Measurements from ENCODE around the gene SLC12A4.
"Not testable (repeated sequence)": the region's sequence is repeated elsewhere in the genome, so short reads cannot be mapped to it uniquely, and the experiment has no call there.

The SLC12A4 gene

GRCh38 chr16:67941469-67942199 lies 26.8 kb downstream of the SLC12A4 start:
- DNase-seq (ENCODE audit: low spot score), result no peak

- DNase-seq (ENCODE audit: low spot score), result no peak
These were observed 27.9 kb downstream of the SLC12A4 start for GRCh38 chr16:67940446-67941089.

- DNase-seq (ENCODE audit: low spot score), result no peak
These were observed 28.7 kb downstream of the SLC12A4 start for GRCh38 chr16:67939507-67940445.

GRCh38 chr16:67937713-67938112 lies 30.7 kb downstream of the SLC12A4 start:
- DNase-seq (ENCODE audit: low spot score), result not testable (repeated sequence)

- DNase-seq (ENCODE audit: low spot score), result no peak
These were observed 31.4 kb downstream of the SLC12A4 start for GRCh38 chr16:67936880-67937605.

- DNase-seq (ENCODE audit: low spot score), result peak; percentile 62
These were observed 32.1 kb downstream of the SLC12A4 start, which contains the start of gene PSMB10 for GRCh38 chr16:67936124-67936879. Gene PSMB10 (minus strand): TSS chr16:67936850. CDS start chr16:67936749, 101 bp downstream.

- DNase-seq (ENCODE audit: low spot score), result peak; percentile 95
These were observed 32.9 kb downstream of the SLC12A4 start for GRCh38 chr16:67935402-67936123.

- DNase-seq (ENCODE audit: low spot score), result no peak
These were observed 33.4 kb downstream of the SLC12A4 start for GRCh38 chr16:67935101-67935401.

- DNase-seq (ENCODE audit: low spot score), result peak; percentile 50
These were observed 33.9 kb downstream of the SLC12A4 start for GRCh38 chr16:67934306-67935100.

GRCh38 chr16:67933805-67934204 lies 34.6 kb downstream of the SLC12A4 start:
- no peak for DNase-seq (ENCODE audit: low spot score)

GRCh38 chr16:67932462-67932840 lies 36.0 kb downstream of the SLC12A4 start:
- no peak for DNase-seq (ENCODE audit: low spot score)

- DNase-seq (ENCODE audit: low spot score), result no peak
These were observed 36.5 kb downstream of the SLC12A4 start, which contains the start of gene CTRL for GRCh38 chr16:67931712-67932461. Gene CTRL (minus strand): TSS chr16:67931862. CDS start chr16:67931852, 10 bp downstream.

GRCh38 chr16:67930678-67931211 lies 37.7 kb downstream of the SLC12A4 start:
- no peak for DNase-seq (ENCODE audit: low spot score)

GRCh38 chr16:67930191-67930590 lies 38.2 kb downstream of the SLC12A4 start:
- no peak for DNase-seq (ENCODE audit: low spot score)

- peak; percentile 86 for DNase-seq (ENCODE audit: low spot score)
These were observed 39.7 kb downstream of the SLC12A4 start for GRCh38 chr16:67928561-67929364.

- no peak for DNase-seq (ENCODE audit: low spot score)
These were observed 40.3 kb downstream of the SLC12A4 start for GRCh38 chr16:67928147-67928546.

GRCh38 chr16:67927131-67927941 lies 41.1 kb downstream of the SLC12A4 start:
- DNase-seq (ENCODE audit: low spot score), result no peak
